Measurements from ENCODE around the gene WEE2.

The WEE2 gene

DNA sequence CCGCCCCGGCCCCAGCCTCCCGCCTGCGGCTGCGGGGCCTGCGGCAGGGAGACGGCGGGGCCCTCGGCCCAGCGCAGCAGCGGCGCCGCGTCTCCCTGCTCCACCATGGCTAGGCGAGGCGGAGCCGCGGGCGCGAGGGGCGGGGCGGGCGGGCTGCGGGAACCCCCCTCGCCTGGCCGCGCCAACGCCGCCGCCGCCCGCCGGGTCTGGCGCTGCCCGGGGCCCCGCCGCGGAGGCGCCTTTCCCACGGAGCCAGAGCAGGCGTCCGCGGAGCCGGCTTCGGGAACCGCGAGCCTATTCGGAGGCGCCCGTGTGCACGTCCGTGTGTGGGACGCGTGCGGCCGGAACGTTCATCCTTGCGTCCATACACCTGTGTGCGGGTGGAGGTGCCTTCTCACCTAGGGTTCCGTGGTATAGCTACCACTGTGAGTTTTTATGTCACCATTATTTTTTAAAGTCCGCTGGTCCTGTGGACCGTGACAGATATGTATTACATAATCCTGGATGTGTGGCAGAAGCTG, 6.0 kb upstream of the WEE2 start, which contains the start of gene DENND11:
Gene DENND11 (minus strand): TSS at position 120 of the 521 bp plus-strand sequence. CDS start 13 bp downstream, at position 107.
- H3K9ac ChIP-seq (ENCODE audit: low read length), result peak within 1 kb of the TSS; percentile 69
- peaks cover 5% of the 10 kb centered on the region; the same call in 1 of the 2 replicates for H3K27me3 ChIP-seq (ENCODE audit: insufficient read depth, low read length)
- no peaks in the 10 kb centered on the region for H4K20me1 ChIP-seq (ENCODE audit: insufficient read depth, low read length)
- H2AFZ ChIP-seq (ENCODE audit: low read length), result no peak within 1 kb of the TSS
- H3K79me2 ChIP-seq (ENCODE audit: insufficient read depth, low read length), result no peaks in the 10 kb centered on the region
- H3K9me3 ChIP-seq (ENCODE audit: low read length), result no peaks in the 10 kb centered on the region
- no peak within 1 kb of the TSS for H3K27ac ChIP-seq (ENCODE audit: low read depth, low read length, poor library complexity, severe bottlenecking)
- H3K9me2 ChIP-seq (ENCODE audit: low read depth, low read length), result no peaks in the 10 kb centered on the region
- TF ChIP-seq, protein P1, sequence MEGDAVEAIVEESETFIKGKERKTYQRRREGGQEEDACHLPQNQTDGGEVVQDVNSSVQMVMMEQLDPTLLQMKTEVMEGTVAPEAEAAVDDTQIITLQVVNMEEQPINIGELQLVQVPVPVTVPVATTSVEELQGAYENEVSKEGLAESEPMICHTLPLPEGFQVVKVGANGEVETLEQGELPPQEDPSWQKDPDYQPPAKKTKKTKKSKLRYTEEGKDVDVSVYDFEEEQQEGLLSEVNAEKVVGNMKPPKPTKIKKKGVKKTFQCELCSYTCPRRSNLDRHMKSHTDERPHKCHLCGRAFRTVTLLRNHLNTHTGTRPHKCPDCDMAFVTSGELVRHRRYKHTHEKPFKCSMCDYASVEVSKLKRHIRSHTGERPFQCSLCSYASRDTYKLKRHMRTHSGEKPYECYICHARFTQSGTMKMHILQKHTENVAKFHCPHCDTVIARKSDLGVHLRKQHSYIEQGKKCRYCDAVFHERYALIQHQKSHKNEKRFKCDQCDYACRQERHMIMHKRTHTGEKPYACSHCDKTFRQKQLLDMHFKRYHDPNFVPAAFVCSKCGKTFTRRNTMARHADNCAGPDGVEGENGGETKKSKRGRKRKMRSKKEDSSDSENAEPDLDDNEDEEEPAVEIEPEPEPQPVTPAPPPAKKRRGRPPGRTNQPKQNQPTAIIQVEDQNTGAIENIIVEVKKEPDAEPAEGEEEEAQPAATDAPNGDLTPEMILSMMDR (IDR thresholded peaks at IDR 0.05; ENCODE audit: low read length), result no peak
- no peak for TF ChIP-seq EZH2 (IDR thresholded peaks at IDR 0.05; ENCODE audit: borderline replicate concordance, low read length)
- H3K4me1 ChIP-seq (ENCODE audit: insufficient read depth, low read length, severe bottlenecking), result peaks cover 13% of the 10 kb centered on the region
- no peaks in the 10 kb centered on the region for H3K36me3 ChIP-seq (ENCODE audit: insufficient read depth, low read length)
- peak within 1 kb of the TSS; percentile 95 for H3K4me2 ChIP-seq (ENCODE audit: low read length)
- H3F3A ChIP-seq (ENCODE audit: insufficient read depth, low read length), result no peaks in the 10 kb centered on the region
- peak within 1 kb of the TSS; percentile 72 for H3K4me3 ChIP-seq (ENCODE audit: low read depth, low read length, poor library complexity, severe bottlenecking)

DNA sequence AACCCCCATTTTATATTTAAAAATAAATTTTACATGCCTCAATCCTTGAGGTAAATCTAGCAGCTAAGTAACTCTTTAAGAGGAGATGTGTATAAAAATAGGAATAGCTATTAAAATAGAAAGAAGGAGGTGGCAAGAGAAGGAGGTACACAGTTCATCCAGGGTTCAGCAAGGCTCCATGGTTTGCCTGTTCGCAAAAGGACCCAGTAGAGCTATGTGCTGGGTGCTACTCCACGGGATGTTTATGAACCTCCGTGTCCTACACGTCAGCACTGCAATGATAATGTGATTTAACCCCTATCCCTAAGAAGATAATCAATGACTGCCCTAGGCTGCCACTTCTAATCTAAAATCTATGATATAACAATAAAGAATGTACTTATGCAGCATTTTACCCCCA, 5.3 kb upstream of the WEE2 start:
- TF ChIP-seq EZH2 (IDR thresholded peaks at IDR 0.05; ENCODE audit: borderline replicate concordance, low read length), result no peak
- TF ChIP-seq, protein P1 (IDR thresholded peaks at IDR 0.05; ENCODE audit: low read length), result no peak
- no peaks in the 10 kb centered on the region for H3K79me2 ChIP-seq (ENCODE audit: insufficient read depth, low read length)
- no peak overlapping the region for H3K27ac ChIP-seq (ENCODE audit: low read depth, low read length, poor library complexity, severe bottlenecking)
- no peak overlapping the region for H3K4me2 ChIP-seq (ENCODE audit: low read length)
- H3K27me3 ChIP-seq (ENCODE audit: insufficient read depth, low read length), result peaks cover 5% of the 10 kb centered on the region; the same call in 1 of the 2 replicates
- no peak overlapping the region for H3K4me3 ChIP-seq (ENCODE audit: low read depth, low read length, poor library complexity, severe bottlenecking)
- H3K9me3 ChIP-seq (ENCODE audit: low read length), result no peaks in the 10 kb centered on the region
- no peaks in the 10 kb centered on the region for H3K9me2 ChIP-seq (ENCODE audit: low read depth, low read length)
- no peaks in the 10 kb centered on the region for H3F3A ChIP-seq (ENCODE audit: insufficient read depth, low read length)
- no peak overlapping the region for H2AFZ ChIP-seq (ENCODE audit: low read length)
- H3K9ac ChIP-seq (ENCODE audit: low read length), result no peak overlapping the region
- H3K36me3 ChIP-seq (ENCODE audit: insufficient read depth, low read length), result no peaks in the 10 kb centered on the region
- no peaks in the 10 kb centered on the region for H4K20me1 ChIP-seq (ENCODE audit: insufficient read depth, low read length)
- peaks cover 13% of the 10 kb centered on the region for H3K4me1 ChIP-seq (ENCODE audit: insufficient read depth, low read length, severe bottlenecking)

DNA sequence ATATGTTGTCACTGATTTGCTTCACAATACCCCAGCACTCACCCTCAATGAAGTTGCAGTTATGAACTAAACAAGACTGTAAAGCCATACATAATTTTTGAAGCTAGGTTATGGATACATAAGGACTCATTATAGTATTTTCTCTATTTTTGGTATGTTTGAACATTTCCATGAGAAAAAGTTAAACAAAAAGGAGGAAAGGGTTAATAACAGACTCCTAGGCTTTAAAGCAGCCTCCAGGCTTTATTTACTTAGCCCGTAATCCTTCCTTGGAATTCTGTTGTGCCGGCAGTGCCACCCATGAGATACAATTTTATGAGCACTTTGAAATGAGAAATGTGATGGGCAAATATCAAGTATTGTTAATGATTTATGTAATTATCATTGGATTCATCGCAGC, 4.0 kb upstream of the WEE2 start:
- TF ChIP-seq, protein P1 (IDR thresholded peaks at IDR 0.05; ENCODE audit: low read length), result no peak
- TF ChIP-seq EZH2 (IDR thresholded peaks at IDR 0.05; ENCODE audit: borderline replicate concordance, low read length), result no peak
- no peaks in the 10 kb centered on the region for H3K79me2 ChIP-seq (ENCODE audit: insufficient read depth, low read length)
- H3K9me3 ChIP-seq (ENCODE audit: low read length), result no peaks in the 10 kb centered on the region
- H3K27ac ChIP-seq (ENCODE audit: low read depth, low read length, poor library complexity, severe bottlenecking), result no peak overlapping the region
- H3K9ac ChIP-seq (ENCODE audit: low read length), result no peak overlapping the region
- H3K36me3 ChIP-seq (ENCODE audit: insufficient read depth, low read length), result no peaks in the 10 kb centered on the region
- no peak overlapping the region for H2AFZ ChIP-seq (ENCODE audit: low read length)
- no peak overlapping the region for H3K4me3 ChIP-seq (ENCODE audit: low read depth, low read length, poor library complexity, severe bottlenecking)
- no peaks in the 10 kb centered on the region for H3F3A ChIP-seq (ENCODE audit: insufficient read depth, low read length)
- no peaks in the 10 kb centered on the region for H3K9me2 ChIP-seq (ENCODE audit: low read depth, low read length)
- peaks cover 13% of the 10 kb centered on the region for H3K4me1 ChIP-seq (ENCODE audit: insufficient read depth, low read length, severe bottlenecking)
- no peaks in the 10 kb centered on the region for H4K20me1 ChIP-seq (ENCODE audit: insufficient read depth, low read length)
- peaks cover 5% of the 10 kb centered on the region; the same call in 1 of the 2 replicates for H3K27me3 ChIP-seq (ENCODE audit: insufficient read depth, low read length)
- no peak overlapping the region for H3K4me2 ChIP-seq (ENCODE audit: low read length)

All from OCI-LY1 (cell line).